Lower lobe of right lung (tissue), 2 donors: Measurements from ENCODE around the gene BARHL1. TPM values are rescaled to one million over a fixed set of nuclear protein-coding genes. Genes with fewer than 3 reads are reported as not detected.

Source experiments
- ATAC-seq, 2 donors: fragments of 200-7000 bp; cut with Tn5 transposase; one replicate each; pipeline ENCODE4 v1.9.1; 2020 to 2022; ENCODE audit warnings: mild to moderate bottlenecking in 2 of 2, moderate library complexity in 2 of 2
- DNase-seq: peaks from one replicate; pipeline ENCODE4 v3.0.0-alpha.2; 2020
- H3K27ac ChIP-seq: fragments of 200-600 bp; one replicate; pipeline ENCODE4 v1.8.0; 2022
- H3K27me3 ChIP-seq: fragments of 200-600 bp; one replicate; pipeline ENCODE4 v1.8.0; 2022; ENCODE audit warnings: low read depth
- H3K36me3 ChIP-seq: fragments of 200-600 bp; one replicate; pipeline ENCODE4 v1.8.0; 2022; ENCODE audit warnings: mild to moderate bottlenecking
- H3K4me1 ChIP-seq: fragments of 200-600 bp; one replicate; pipeline ENCODE4 v1.8.0; 2022
- H3K4me3 ChIP-seq: fragments of 200-600 bp; one replicate; pipeline ENCODE4 v1.8.0; 2022; ENCODE audit warnings: mild to moderate bottlenecking
- H3K9me3 ChIP-seq: fragments of 200-600 bp; one replicate; pipeline ENCODE4 v1.8.0; 2022
- intact Hi-C: fragments of 100-400 bp; cut with DNase I; formaldehyde crosslinking; loops from one replicate; pipeline ENCODE4 v1.11.0; 2022
- total RNA-seq: library from RNA; stranded (reverse); fragmentation: NEBNext Ultra II Directional; extraction: Animal tissue kit (Norgen Biotek cat#: 25700); gene quantifications from one replicate; pipeline ENCODE4 v1.2.1, GENCODE V29; 2021
- TF ChIP-seq, protein P1 (sequence below): fragments of 200-600 bp; IDR thresholded peaks from one replicate; pipeline ENCODE4 v1.8.0; 2022; ENCODE audit warnings: antibody characterized with exemption, mild to moderate bottlenecking
- donor health status: DM: no; HTN: yes; CAD: no; lungs with severe emphysema.

Gene BARHL1
- total RNA-seq, 1 donor from 2014 or later, result not detected

DNA sequence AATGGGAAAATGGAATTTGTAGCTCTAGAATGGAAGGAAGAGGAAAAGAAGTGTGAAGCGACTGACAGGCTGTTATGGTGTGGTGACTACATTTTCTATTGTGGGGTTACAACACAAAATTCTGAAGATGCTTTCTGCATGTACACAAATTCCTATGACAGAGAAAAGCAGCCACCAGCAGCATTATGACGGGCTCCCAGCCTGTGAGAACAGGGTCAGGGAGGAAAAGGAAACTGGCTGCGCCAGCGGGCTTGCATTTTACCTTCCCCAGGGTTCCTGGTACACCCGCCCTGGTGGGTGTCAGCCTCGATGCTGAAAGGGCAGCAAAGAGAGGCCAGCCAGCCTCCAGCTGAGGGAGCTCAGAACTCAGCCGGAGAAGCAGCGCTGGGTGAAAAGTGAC lies 46.3 kb downstream of the BARHL1 start:
- DNase-seq (no peak), ATAC-seq (no peak)
- H3K9me3 ChIP-seq, result no peaks in the 10 kb centered on the region
- intact Hi-C loops, result no loop called here
- peaks cover 76% of the 10 kb centered on the region for H3K36me3 ChIP-seq
- H3K27ac ChIP-seq, result no peak overlapping the region
- TF ChIP-seq, protein P1, sequence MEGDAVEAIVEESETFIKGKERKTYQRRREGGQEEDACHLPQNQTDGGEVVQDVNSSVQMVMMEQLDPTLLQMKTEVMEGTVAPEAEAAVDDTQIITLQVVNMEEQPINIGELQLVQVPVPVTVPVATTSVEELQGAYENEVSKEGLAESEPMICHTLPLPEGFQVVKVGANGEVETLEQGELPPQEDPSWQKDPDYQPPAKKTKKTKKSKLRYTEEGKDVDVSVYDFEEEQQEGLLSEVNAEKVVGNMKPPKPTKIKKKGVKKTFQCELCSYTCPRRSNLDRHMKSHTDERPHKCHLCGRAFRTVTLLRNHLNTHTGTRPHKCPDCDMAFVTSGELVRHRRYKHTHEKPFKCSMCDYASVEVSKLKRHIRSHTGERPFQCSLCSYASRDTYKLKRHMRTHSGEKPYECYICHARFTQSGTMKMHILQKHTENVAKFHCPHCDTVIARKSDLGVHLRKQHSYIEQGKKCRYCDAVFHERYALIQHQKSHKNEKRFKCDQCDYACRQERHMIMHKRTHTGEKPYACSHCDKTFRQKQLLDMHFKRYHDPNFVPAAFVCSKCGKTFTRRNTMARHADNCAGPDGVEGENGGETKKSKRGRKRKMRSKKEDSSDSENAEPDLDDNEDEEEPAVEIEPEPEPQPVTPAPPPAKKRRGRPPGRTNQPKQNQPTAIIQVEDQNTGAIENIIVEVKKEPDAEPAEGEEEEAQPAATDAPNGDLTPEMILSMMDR, result no peak
- no peak overlapping the region for H3K4me3 ChIP-seq
- no peaks in the 10 kb centered on the region for H3K27me3 ChIP-seq
- H3K4me1 ChIP-seq, result no peaks in the 10 kb centered on the region

DNA sequence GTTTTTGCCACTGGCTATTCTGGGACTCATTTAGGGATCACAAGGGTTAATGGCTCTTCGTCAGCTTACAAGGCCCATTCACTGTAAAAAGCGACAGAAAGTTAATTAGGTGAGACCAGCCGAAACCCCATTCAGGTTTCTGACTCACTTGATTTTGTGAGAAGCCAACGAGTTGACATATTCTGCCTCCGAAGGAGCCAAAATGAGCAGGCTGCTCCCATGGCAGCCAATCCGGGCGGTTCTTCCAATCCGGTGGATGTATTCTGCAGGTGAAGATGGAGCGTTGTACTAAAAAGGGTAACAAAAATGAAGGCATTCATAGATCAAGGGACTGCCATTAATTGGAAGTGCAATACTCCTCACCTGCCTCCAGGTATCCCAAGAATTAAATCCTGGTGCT lies 47.7 kb downstream of the BARHL1 start:
- TF ChIP-seq, protein P1, result no peak
- no peaks in the 10 kb centered on the region for H3K9me3 ChIP-seq
- intact Hi-C loops, result no loop called here
- peaks cover 66% of the 10 kb centered on the region for H3K36me3 ChIP-seq
- DNase-seq, result no peak
- no peaks in the 10 kb centered on the region for H3K4me1 ChIP-seq
- no peaks in the 10 kb centered on the region for H3K27me3 ChIP-seq
- no peak for ATAC-seq
- no peak overlapping the region for H3K27ac ChIP-seq
- no peak overlapping the region for H3K4me3 ChIP-seq

DNA sequence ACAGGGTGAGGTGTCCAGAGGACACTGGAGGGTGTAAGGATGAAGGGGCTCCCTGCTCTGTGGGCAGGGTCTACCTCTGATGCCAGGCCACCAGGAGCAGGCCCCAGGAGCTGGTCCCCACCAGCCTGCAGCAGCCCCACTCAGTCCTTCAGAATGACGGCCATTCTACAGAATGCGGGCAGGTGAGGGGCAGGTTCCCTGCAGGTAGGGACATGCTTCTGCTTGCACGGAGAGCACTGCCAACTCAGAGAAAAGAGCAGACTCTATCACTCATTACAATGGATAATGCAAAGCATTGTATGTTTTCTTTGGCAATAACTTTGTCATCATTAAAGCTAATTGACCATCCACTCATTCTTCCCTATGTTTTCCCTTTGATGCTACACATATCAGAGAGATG lies 48.4 kb downstream of the BARHL1 start:
- H3K4me1 ChIP-seq, result no peaks in the 10 kb centered on the region
- no peak overlapping the region for H3K4me3 ChIP-seq
- ATAC-seq (no peak), DNase-seq (no peak)
- intact Hi-C loops, result no loop called here
- no peaks in the 10 kb centered on the region for H3K27me3 ChIP-seq
- H3K9me3 ChIP-seq, result no peaks in the 10 kb centered on the region
- TF ChIP-seq, protein P1, result no peak
- no peak overlapping the region for H3K27ac ChIP-seq
- peaks cover 62% of the 10 kb centered on the region for H3K36me3 ChIP-seq

DNA sequence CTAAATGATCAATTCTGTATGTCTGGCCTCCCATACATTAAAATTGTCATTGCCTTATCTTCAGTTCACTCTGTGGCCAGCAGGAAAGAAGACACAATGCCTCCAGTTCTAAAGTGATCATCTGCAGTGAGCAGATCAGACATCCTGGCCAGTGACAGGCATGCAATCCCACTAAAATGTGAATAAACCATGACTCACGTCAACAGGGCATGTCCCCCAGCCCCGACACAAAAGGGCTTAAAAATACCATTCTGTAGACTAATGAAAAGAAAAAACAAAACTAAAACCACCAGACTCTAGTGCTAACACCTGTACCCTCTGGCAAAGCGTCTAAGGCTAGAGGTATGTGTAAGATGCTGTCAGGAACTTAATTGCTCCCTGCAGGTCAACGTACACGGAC lies 48.9 kb downstream of the BARHL1 start:
- Histone ChIP-seq H3K4me1 (no peaks in the 10 kb centered on the region), H3K27me3 (no peaks in the 10 kb centered on the region), H3K9me3 (no peaks in the 10 kb centered on the region), H3K4me3 (no peak overlapping the region), H3K27ac (no peak overlapping the region), H3K36me3 (peaks cover 63% of the 10 kb centered on the region)
- DNase-seq (no peak), ATAC-seq (no peak)
- intact Hi-C loops, result no loop called here
- TF ChIP-seq, protein P1, result no peak

DNA sequence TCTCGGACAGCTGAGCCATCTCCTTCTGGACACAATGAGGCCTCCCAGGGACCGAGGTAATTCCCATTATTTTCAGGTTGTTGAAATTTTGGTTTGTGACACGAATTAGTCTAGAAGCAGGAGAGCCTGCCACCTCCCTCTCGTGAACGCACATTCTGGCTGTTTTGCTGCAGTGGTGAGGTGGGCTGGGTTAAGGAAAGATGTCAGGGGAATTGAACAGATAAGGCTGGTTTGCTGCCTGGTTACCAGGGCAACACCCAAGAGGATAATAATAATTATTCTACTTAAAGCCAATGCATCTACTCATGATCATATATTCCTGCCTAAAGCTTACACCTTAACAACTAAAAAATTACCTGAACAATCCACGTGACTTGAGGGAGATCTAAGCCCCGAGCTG lies 49.3 kb downstream of the BARHL1 start:
- TF ChIP-seq, protein P1, result no peak

More for the DNA sequence above, 49.3 kb downstream of the BARHL1 start:
- DNase-seq, result no peak
- H3K36me3 ChIP-seq, result peaks cover 63% of the 10 kb centered on the region
- intact Hi-C loops, result no loop called here
- no peak for ATAC-seq
- no peaks in the 10 kb centered on the region for H3K9me3 ChIP-seq
- H3K4me1 ChIP-seq, result no peaks in the 10 kb centered on the region
- H3K4me3 ChIP-seq, result no peak overlapping the region
- no peaks in the 10 kb centered on the region for H3K27me3 ChIP-seq
- H3K27ac ChIP-seq, result no peak overlapping the region
